Suprapubic skin (tissue), 4 donors: Measurements from ENCODE around the gene SCFD2.

Experiments used
- EP300 ChIP-seq: sonication (generic); formaldehyde crosslinking; IDR thresholded peaks from one replicate; pipeline ENCODE4 v1.6.1; 2017; ENCODE audit warnings: antibody characterized with exemption
- POLR2A ChIP-seq, 2 donors: fragments of 450-650 bp; IDR thresholded peaks; one replicate each; pipeline ENCODE4 v1.6.1; 2017; ENCODE audit warnings: antibody characterized with exemption in 2 of 2, mild to moderate bottlenecking in 2 of 2, moderate library complexity in 2 of 2
- POLR2AphosphoS5 ChIP-seq, 3 donors: sonication (generic); formaldehyde crosslinking; IDR thresholded peaks; one replicate each; pipeline ENCODE4 v1.6.1; 2017; ENCODE audit warnings: antibody characterized with exemption in 3 of 3
- TF ChIP-seq, protein P1 (sequence below), 2 donors: fragments of 200-600 bp in 1 of 2; fragments of 450-650 bp in 1 of 2; sonication (generic) in 1 of 2; IDR thresholded peaks; one replicate each; pipeline ENCODE4 v1.5.1; 2016 to 2019; ENCODE audit warnings: antibody characterized with exemption in 2 of 2, mild to moderate bottlenecking in 1 of 2, moderate library complexity in 1 of 2

DNA sequence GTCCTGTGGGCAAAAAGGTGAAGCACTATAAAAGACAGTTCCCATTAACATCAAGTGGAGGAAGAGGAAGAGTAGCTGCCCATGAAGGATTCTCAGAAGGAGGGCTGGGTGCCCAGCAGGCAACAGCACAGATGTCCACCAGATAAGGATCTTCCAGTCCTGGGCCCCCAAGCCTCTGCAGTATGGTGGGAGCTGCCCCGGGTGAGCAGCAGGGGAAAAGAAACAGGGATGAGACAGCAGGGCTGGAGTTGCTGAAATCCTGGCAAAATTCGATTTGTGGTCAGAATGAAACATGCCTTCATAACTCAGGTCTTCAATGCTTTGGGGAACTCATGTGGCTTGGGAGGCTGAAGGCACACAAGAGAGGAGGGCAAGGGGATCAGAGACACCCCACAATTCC lies 409.2 kb downstream of the SCFD2 start:
- TF ChIP-seq, protein P1, sequence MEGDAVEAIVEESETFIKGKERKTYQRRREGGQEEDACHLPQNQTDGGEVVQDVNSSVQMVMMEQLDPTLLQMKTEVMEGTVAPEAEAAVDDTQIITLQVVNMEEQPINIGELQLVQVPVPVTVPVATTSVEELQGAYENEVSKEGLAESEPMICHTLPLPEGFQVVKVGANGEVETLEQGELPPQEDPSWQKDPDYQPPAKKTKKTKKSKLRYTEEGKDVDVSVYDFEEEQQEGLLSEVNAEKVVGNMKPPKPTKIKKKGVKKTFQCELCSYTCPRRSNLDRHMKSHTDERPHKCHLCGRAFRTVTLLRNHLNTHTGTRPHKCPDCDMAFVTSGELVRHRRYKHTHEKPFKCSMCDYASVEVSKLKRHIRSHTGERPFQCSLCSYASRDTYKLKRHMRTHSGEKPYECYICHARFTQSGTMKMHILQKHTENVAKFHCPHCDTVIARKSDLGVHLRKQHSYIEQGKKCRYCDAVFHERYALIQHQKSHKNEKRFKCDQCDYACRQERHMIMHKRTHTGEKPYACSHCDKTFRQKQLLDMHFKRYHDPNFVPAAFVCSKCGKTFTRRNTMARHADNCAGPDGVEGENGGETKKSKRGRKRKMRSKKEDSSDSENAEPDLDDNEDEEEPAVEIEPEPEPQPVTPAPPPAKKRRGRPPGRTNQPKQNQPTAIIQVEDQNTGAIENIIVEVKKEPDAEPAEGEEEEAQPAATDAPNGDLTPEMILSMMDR (IDR thresholded peaks at IDR 0.05) = no peak
- TF ChIP-seq EP300 (no peak), POLR2A (IDR thresholded peaks at IDR 0.05) (no peak), POLR2AphosphoS5 (IDR thresholded peaks at IDR 0.05) (no peak)
